Measurements from ENCODE around the gene BMERB1. TPM values are rescaled to one million over a fixed set of nuclear protein-coding genes. Genes with fewer than 3 reads are reported as not detected.

Gene BMERB1
- total and polyA plus RNA-seq, 3 experiments from 2014 or later: 4.8 to 13.6 (median 13.1) TPM

- H3K27me3 ChIP-seq (ENCODE audit: insufficient read depth, low read length, poor library complexity, severe bottlenecking): no peaks in the 10 kb centered on the region
- H3K27ac ChIP-seq (ENCODE audit: low read depth, low read length): no peak overlapping the region
- DNase-seq: peak in 3 of 5 donors; percentile 4 to 18 (median 5)
- Mint-ChIP-seq H3K4me3 (peak overlapping the region in 5 of 7 donors; percentile 15 to 65 (median 33)), H3K4me1 (peaks cover 44 to 55% (median 45%) of the 10 kb centered on the region in 3 donors), H3K27ac (peak overlapping the region; percentile 66 to 96 (median 84)), H3K9me3 (peaks cover 0 to under 1% (median 0%) of the 10 kb centered on the region in 5 donors), H3K27me3 (no peaks in the 10 kb centered on the region), H3K36me3 (peaks cover 28 to 60% (median 28%) of the 10 kb centered on the region in 3 donors)
- CTCF ChIA-PET: no interaction called here
- peaks cover 26% of the 10 kb centered on the region for H3K36me3 ChIP-seq (ENCODE audit: insufficient read depth, low read length)
- no peaks in the 10 kb centered on the region for H3K9me3 ChIP-seq (ENCODE audit: low read length)
- POLR2A ChIA-PET: interaction anchor here (0.7 to 2.0 kb wide), 4 partner anchors 12 to 51 kb away, joined by 3 to 16 read pairs (median 4); partner anchors contain the start of gene MARF1
- H3K4me3 ChIP-seq (ENCODE audit: low read length): no peak overlapping the region
- H3K4me1 ChIP-seq (ENCODE audit: insufficient read depth, low read length): peaks cover 28% of the 10 kb centered on the region
Observed at GRCh38 chr16:15592324-15592723, 157.9 kb downstream of the BMERB1 start.

GRCh38 chr16:15593235-15593634 lies 158.8 kb downstream of the BMERB1 start:
- Histone ChIP-seq H3K9me3 (ENCODE audit: low read length) (no peaks in the 10 kb centered on the region), H3K4me1 (ENCODE audit: insufficient read depth, low read length) (peaks cover 28% of the 10 kb centered on the region), H3K27me3 (ENCODE audit: insufficient read depth, low read length, poor library complexity, severe bottlenecking) (no peaks in the 10 kb centered on the region), H3K27ac (ENCODE audit: low read depth, low read length) (no peak overlapping the region), H3K36me3 (ENCODE audit: insufficient read depth, low read length) (peaks cover 27% of the 10 kb centered on the region), H3K4me3 (ENCODE audit: low read length) (no peak overlapping the region)
- POLR2A ChIA-PET: interaction anchor here (0.8 to 1.4 kb wide), 2 partner anchors 17 to 50 kb away, joined by 3 to 4 read pairs; partner anchors contain the start of gene MARF1
- H3K36me3 Mint-ChIP-seq: peaks cover 21 to 61% (median 31%) of the 10 kb centered on the region in 3 donors
- H3K4me1 Mint-ChIP-seq: peaks cover 41 to 55% (median 44%) of the 10 kb centered on the region in 3 donors
- no peaks in the 10 kb centered on the region for H3K27me3 Mint-ChIP-seq
- CTCF ChIA-PET: no interaction called here
- no peak for DNase-seq
- H3K27ac Mint-ChIP-seq: peak overlapping the region; percentile 4 to 94 (median 82)
- H3K4me3 Mint-ChIP-seq: peak overlapping the region in 1 of 7 donors; percentile 66
- no peaks in the 10 kb centered on the region for H3K9me3 Mint-ChIP-seq

GRCh38 chr16:15594711-15595320 lies 160.4 kb downstream of the BMERB1 start:
- H3K36me3 ChIP-seq (ENCODE audit: insufficient read depth, low read length): peaks cover 33% of the 10 kb centered on the region
- Mint-ChIP-seq H3K36me3 (peaks cover 17 to 66% (median 32%) of the 10 kb centered on the region in 3 donors), H3K9me3 (no peaks in the 10 kb centered on the region), H3K4me3 (peak overlapping the region in 1 of 7 donors; percentile 67), H3K4me1 (peaks cover 33 to 48% (median 39%) of the 10 kb centered on the region in 3 donors), H3K27ac (peak overlapping the region in 7 of 8 donors; percentile 41 to 94 (median 77)), H3K27me3 (no peaks in the 10 kb centered on the region)
- H3K4me1 ChIP-seq (ENCODE audit: insufficient read depth, low read length): peaks cover 25% of the 10 kb centered on the region
- no peak overlapping the region for H3K4me3 ChIP-seq (ENCODE audit: low read length)
- H3K9me3 ChIP-seq (ENCODE audit: low read length): no peaks in the 10 kb centered on the region
- ChIA-PET CTCF (interaction anchor here (1.9 kb wide), 1 partner anchor 48 kb away, joined by 6 read pairs; the partner anchor contains the start of gene MARF1), POLR2A (interaction anchor here (0.6 kb wide), 1 partner anchor 1294 kb away, joined by 3 read pairs; no protein-coding TSS in a partner anchor)
- no peaks in the 10 kb centered on the region for H3K27me3 ChIP-seq (ENCODE audit: insufficient read depth, low read length, poor library complexity, severe bottlenecking)
- H3K27ac ChIP-seq (ENCODE audit: low read depth, low read length): no peak overlapping the region
- DNase-seq: no peak

- no peaks in the 10 kb centered on the region for H3K9me3 Mint-ChIP-seq
Observed at GRCh38 chr16:15597135-15597534, 162.7 kb downstream of the BMERB1 start.

GRCh38 chr16:15597822-15598647 lies 163.6 kb downstream of the BMERB1 start:
- Histone ChIP-seq H3K27ac (ENCODE audit: low read depth, low read length) (no peak overlapping the region), H3K4me1 (ENCODE audit: insufficient read depth, low read length) (no peaks in the 10 kb centered on the region), H3K9me3 (ENCODE audit: low read length) (no peaks in the 10 kb centered on the region), H3K27me3 (ENCODE audit: insufficient read depth, low read length, poor library complexity, severe bottlenecking) (no peaks in the 10 kb centered on the region), H3K4me3 (ENCODE audit: low read length) (no peak overlapping the region), H3K36me3 (ENCODE audit: insufficient read depth, low read length) (peaks cover 65% of the 10 kb centered on the region)
- DNase-seq: no peak
- ChIA-PET CTCF (no interaction called here), POLR2A (no interaction called here)
- H3K4me1 Mint-ChIP-seq: peaks cover 10 to 24% (median 21%) of the 10 kb centered on the region in 3 donors
- H3K9me3 Mint-ChIP-seq: no peaks in the 10 kb centered on the region
- H3K4me3 Mint-ChIP-seq: no peak overlapping the region
- H3K27me3 Mint-ChIP-seq: no peaks in the 10 kb centered on the region
- peaks cover 23 to 95% (median 49%) of the 10 kb centered on the region in 3 donors for H3K36me3 Mint-ChIP-seq
- H3K27ac Mint-ChIP-seq: peak overlapping the region in 5 of 8 donors; percentile 42 to 54 (median 51)

More at GRCh38 chr16:15597135-15597534, 162.7 kb downstream of the BMERB1 start:
- Mint-ChIP-seq H3K4me3 (no peak overlapping the region), H3K36me3 (peaks cover 20 to 88% (median 45%) of the 10 kb centered on the region in 3 donors), H3K4me1 (peaks cover 15 to 29% (median 27%) of the 10 kb centered on the region in 3 donors), H3K27me3 (no peaks in the 10 kb centered on the region), H3K27ac (peak overlapping the region in 4 of 8 donors; percentile 29 to 75 (median 50))
- Histone ChIP-seq H3K27me3 (ENCODE audit: insufficient read depth, low read length, poor library complexity, severe bottlenecking) (no peaks in the 10 kb centered on the region), H3K9me3 (ENCODE audit: low read length) (no peaks in the 10 kb centered on the region), H3K4me3 (ENCODE audit: low read length) (no peak overlapping the region), H3K4me1 (ENCODE audit: insufficient read depth, low read length) (peaks cover 4% of the 10 kb centered on the region), H3K27ac (ENCODE audit: low read depth, low read length) (no peak overlapping the region), H3K36me3 (ENCODE audit: insufficient read depth, low read length) (peaks cover 56% of the 10 kb centered on the region)
- CTCF ChIA-PET: interaction anchor here (0.6 to 1.9 kb wide), 4 partner anchors 18 to 169 kb away, joined by 3 to 6 read pairs (median 4); partner anchors contain the start of gene MARF1
- POLR2A ChIA-PET: interaction anchor here (0.6 kb wide), 2 partner anchors 50 to 56 kb away, joined by 4 to 5 read pairs; no protein-coding TSS in a partner anchor
- no peak for DNase-seq

- H3K9me3 Mint-ChIP-seq: no peaks in the 10 kb centered on the region
- Histone ChIP-seq H3K36me3 (ENCODE audit: insufficient read depth, low read length) (peaks cover 71% of the 10 kb centered on the region), H3K27ac (ENCODE audit: low read depth, low read length) (no peak overlapping the region), H3K4me3 (ENCODE audit: low read length) (no peak overlapping the region), H3K9me3 (ENCODE audit: low read length) (no peaks in the 10 kb centered on the region), H3K27me3 (ENCODE audit: insufficient read depth, low read length, poor library complexity, severe bottlenecking) (no peaks in the 10 kb centered on the region), H3K4me1 (ENCODE audit: insufficient read depth, low read length) (no peaks in the 10 kb centered on the region)
- H3K27me3 Mint-ChIP-seq: no peaks in the 10 kb centered on the region
- peaks cover 10 to 21% (median 15%) of the 10 kb centered on the region in 3 donors for H3K4me1 Mint-ChIP-seq
- CTCF ChIA-PET: no interaction called here
- POLR2A ChIA-PET: no interaction called here
- H3K36me3 Mint-ChIP-seq: peaks cover 28 to 98% (median 54%) of the 10 kb centered on the region in 3 donors
- no peak overlapping the region for H3K4me3 Mint-ChIP-seq
- DNase-seq: no peak
- H3K27ac Mint-ChIP-seq: peak overlapping the region in 3 of 8 donors; percentile 34 to 83 (median 76)
Observed at GRCh38 chr16:15598648-15599190, 164.3 kb downstream of the BMERB1 start.

GRCh38 chr16:15599303-15600070 lies 165.1 kb downstream of the BMERB1 start:
- Mint-ChIP-seq H3K36me3 (peaks cover 31 to 99% (median 56%) of the 10 kb centered on the region in 3 donors), H3K4me3 (no peak overlapping the region), H3K27me3 (no peaks in the 10 kb centered on the region), H3K4me1 (peaks cover 9 to 18% (median 10%) of the 10 kb centered on the region in 3 donors), H3K27ac (peak overlapping the region in 4 of 8 donors; percentile 8 to 76 (median 32)), H3K9me3 (no peaks in the 10 kb centered on the region)
- H3K4me3 ChIP-seq (ENCODE audit: low read length): no peak overlapping the region
- no peak overlapping the region for H3K27ac ChIP-seq (ENCODE audit: low read depth, low read length)
- CTCF ChIA-PET: no interaction called here
- H3K9me3 ChIP-seq (ENCODE audit: low read length): no peaks in the 10 kb centered on the region
- POLR2A ChIA-PET: interaction anchor here (1.2 kb wide), 1 partner anchor 13 kb away, joined by 3 read pairs; no protein-coding TSS in a partner anchor
- H3K27me3 ChIP-seq (ENCODE audit: insufficient read depth, low read length, poor library complexity, severe bottlenecking): no peaks in the 10 kb centered on the region
- peaks cover 79% of the 10 kb centered on the region for H3K36me3 ChIP-seq (ENCODE audit: insufficient read depth, low read length)
- no peaks in the 10 kb centered on the region for H3K4me1 ChIP-seq (ENCODE audit: insufficient read depth, low read length)
- DNase-seq: no peak
